Adipocyte (in vitro differentiated cells): ENCODE data around the gene ELF5.

Experiments used
- DNase-seq: peaks from one replicate; pipeline ENCODE4 v3.0.0-alpha.2; 2015; ENCODE audit warnings: low read depth
- H3K27me3 ChIP-seq: replicated peaks from 2 replicates; pipeline ENCODE4 v1.7.0; 2013; ENCODE audit warnings: mild to moderate bottlenecking, low read length, moderate library complexity; ENCODE audit not compliant: control insufficient read depth, insufficient read depth
- H3K36me3 ChIP-seq: 2 replicates; pipeline ENCODE4 v1.7.0; 2013; ENCODE audit warnings: low read length, mild to moderate bottlenecking, moderate library complexity; ENCODE audit not compliant: control insufficient read depth, insufficient read depth, severe bottlenecking
- H3K4me1 ChIP-seq: 2 replicates; pipeline ENCODE4 v1.7.0; 2013; ENCODE audit warnings: mild to moderate bottlenecking, low read length, moderate library complexity; ENCODE audit not compliant: control insufficient read depth, insufficient read depth
- H3K4me3 ChIP-seq: 2 replicates; pipeline ENCODE4 v1.7.0; 2013; ENCODE audit warnings: mild to moderate bottlenecking, low read length, moderate library complexity
- H3K9ac ChIP-seq: 2 replicates; pipeline ENCODE4 v1.7.0; 2013; ENCODE audit warnings: mild to moderate bottlenecking, low read length, moderate library complexity
- H3K9me3 ChIP-seq: 2 replicates; pipeline ENCODE4 v1.7.0; 2013; ENCODE audit warnings: mild to moderate bottlenecking, low read length, moderate library complexity; ENCODE audit not compliant: control insufficient read depth

The ELF5 gene

GRCh38 chr11:34448223-34448994, 65.2 kb downstream of the ELF5 start:
- Histone ChIP-seq H3K27me3 (no peaks in the 10 kb centered on the region), H3K9ac (no peak overlapping the region), H3K4me1 (peaks cover under 1% of the 10 kb centered on the region), H3K4me3 (no peak overlapping the region), H3K9me3 (no peaks in the 10 kb centered on the region), H3K36me3 (peaks cover 60% of the 10 kb centered on the region)
- no peak for DNase-seq

GRCh38 chr11:34447044-34447443, 66.5 kb downstream of the ELF5 start:
- peaks cover 47% of the 10 kb centered on the region for H3K36me3 ChIP-seq
- H3K27me3 ChIP-seq, result no peaks in the 10 kb centered on the region
- H3K4me3 ChIP-seq, result no peak overlapping the region
- no peak for DNase-seq
- H3K4me1 ChIP-seq, result peaks cover 11% of the 10 kb centered on the region
- H3K9me3 ChIP-seq, result no peaks in the 10 kb centered on the region
- H3K9ac ChIP-seq, result no peak overlapping the region

- Histone ChIP-seq H3K27me3 (no peaks in the 10 kb centered on the region), H3K9me3 (no peaks in the 10 kb centered on the region), H3K4me3 (no peak overlapping the region), H3K4me1 (peaks cover 11% of the 10 kb centered on the region), H3K9ac (no peak overlapping the region), H3K36me3 (peaks cover 46% of the 10 kb centered on the region)
- DNase-seq, result no peak
Measured at GRCh38 chr11:34446386-34446785, 67.2 kb downstream of the ELF5 start.

- H3K9ac ChIP-seq, result no peak overlapping the region
- DNase-seq, result no peak
- no peak overlapping the region for H3K4me3 ChIP-seq
- H3K36me3 ChIP-seq, result peaks cover 42% of the 10 kb centered on the region
- no peaks in the 10 kb centered on the region for H3K9me3 ChIP-seq
- no peaks in the 10 kb centered on the region for H3K27me3 ChIP-seq
- peaks cover 11% of the 10 kb centered on the region for H3K4me1 ChIP-seq
Measured at GRCh38 chr11:34445956-34446355, 67.6 kb downstream of the ELF5 start.

- no peak for DNase-seq
- H3K36me3 ChIP-seq, result peaks cover 26% of the 10 kb centered on the region
- peaks cover 23% of the 10 kb centered on the region for H3K4me1 ChIP-seq
Measured at GRCh38 chr11:34444428-34444827, 69.2 kb downstream of the ELF5 start.

GRCh38 chr11:34443136-34443535, 70.5 kb downstream of the ELF5 start:
- Histone ChIP-seq H3K4me1 (peaks cover 23% of the 10 kb centered on the region), H3K9me3 (no peaks in the 10 kb centered on the region), H3K4me3 (peak overlapping the region; percentile 40), H3K9ac (no peak overlapping the region), H3K27me3 (no peaks in the 10 kb centered on the region), H3K36me3 (peaks cover 16% of the 10 kb centered on the region)
- DNase-seq, result no peak

More at GRCh38 chr11:34444428-34444827, 69.2 kb downstream of the ELF5 start:
- H3K4me3 ChIP-seq, result no peak overlapping the region
- no peaks in the 10 kb centered on the region for H3K9me3 ChIP-seq
- no peaks in the 10 kb centered on the region for H3K27me3 ChIP-seq
- H3K9ac ChIP-seq, result no peak overlapping the region

GRCh38 chr11:34441814-34442213, 71.8 kb downstream of the ELF5 start:
- peaks cover 30% of the 10 kb centered on the region for H3K4me1 ChIP-seq
- no peaks in the 10 kb centered on the region for H3K27me3 ChIP-seq
- no peaks in the 10 kb centered on the region for H3K9me3 ChIP-seq
- H3K9ac ChIP-seq, result no peak overlapping the region
- H3K4me3 ChIP-seq, result peak overlapping the region; percentile 92
- no peak for DNase-seq
- H3K36me3 ChIP-seq, result peaks cover 6% of the 10 kb centered on the region

- H3K9ac ChIP-seq, result peak overlapping the region; percentile 94
- H3K4me3 ChIP-seq, result peak overlapping the region; percentile 92
- DNase-seq, result peak; percentile 22
Measured at GRCh38 chr11:34439610-34440198, 73.9 kb downstream of the ELF5 start.

GRCh38 chr11:34438529-34439507, 74.8 kb downstream of the ELF5 start, which contains the start of gene CAT:
TSS of gene CAT (plus strand) at chr11:34438934. CDS start at chr11:34439014, 80 bp downstream.
- peaks cover 6% of the 10 kb centered on the region for H3K36me3 ChIP-seq
- no peaks in the 10 kb centered on the region for H3K9me3 ChIP-seq
- peaks cover 30% of the 10 kb centered on the region for H3K4me1 ChIP-seq
- H3K27me3 ChIP-seq, result no peaks in the 10 kb centered on the region
- peak within 1 kb of the TSS; percentile 94 for H3K9ac ChIP-seq
- DNase-seq, result peak; percentile 99
- H3K4me3 ChIP-seq, result peak within 1 kb of the TSS; percentile 92

More at GRCh38 chr11:34439610-34440198, 73.9 kb downstream of the ELF5 start:
- H3K4me1 ChIP-seq, result peaks cover 30% of the 10 kb centered on the region
- H3K9me3 ChIP-seq, result no peaks in the 10 kb centered on the region
- no peaks in the 10 kb centered on the region for H3K27me3 ChIP-seq
- H3K36me3 ChIP-seq, result peaks cover 6% of the 10 kb centered on the region

GRCh38 chr11:34437224-34438125, 76.1 kb downstream of the ELF5 start:
- H3K36me3 ChIP-seq, result peaks cover 6% of the 10 kb centered on the region
- peak overlapping the region; percentile 94 for H3K9ac ChIP-seq
- H3K9me3 ChIP-seq, result no peaks in the 10 kb centered on the region
- no peaks in the 10 kb centered on the region for H3K27me3 ChIP-seq
- peak overlapping the region; percentile 92 for H3K4me3 ChIP-seq
- H3K4me1 ChIP-seq, result peaks cover 20% of the 10 kb centered on the region
- DNase-seq, result no peak
